Small intestine (tissue), 7 donors: ENCODE measurements around the gene RTCA. TPM values are rescaled to one million over a fixed set of nuclear protein-coding genes. Genes with fewer than 3 reads are reported as not detected.
A peak's percentile ranks its signal among the peaks of the same experiment; 100 is the strongest.
"Not testable (repeated sequence)": the region's sequence is repeated elsewhere in the genome, so short reads cannot be mapped to it uniquely, and the experiment has no call there.

Experiments
- DNase-seq, 2 donors: peaks; one replicate each; pipeline versions ENCODE4 v3.0.0 to v3.0.0-alpha.2; 2013
- FAIRE-seq: peaks from 2 replicates; lab custom pipeline; 2012; peaks lifted over from hg19 to GRCh38; lab: Jason Lieb, UNC
- H3K27ac ChIP-seq, 3 donors: one replicate each; pipeline ENCODE4 v1.5.1; 2013; ENCODE audit warnings: low read length in 2 of 3, mild to moderate bottlenecking in 2 of 3, control low read depth in 1 of 3, inconsistent platforms in 1 of 3, low read depth in 1 of 3, moderate library complexity in 1 of 3
- H3K27me3 ChIP-seq, 3 donors: one replicate each; pipeline ENCODE4 v1.6.1; 2013; ENCODE audit warnings: low read length in 3 of 3, inconsistent platforms in 1 of 3; ENCODE audit not compliant: control insufficient read depth in 3 of 3, insufficient read depth in 3 of 3
- H3K36me3 ChIP-seq, 3 donors: one replicate each; pipeline ENCODE4 v1.6.1; 2013; ENCODE audit warnings: low read length in 3 of 3, inconsistent platforms in 1 of 3, low read depth in 1 of 3, mild to moderate bottlenecking in 1 of 3, moderate library complexity in 1 of 3; ENCODE audit not compliant: control insufficient read depth in 3 of 3, insufficient read depth in 2 of 3
- H3K4me1 ChIP-seq, 3 donors: one replicate each; pipeline ENCODE4 v1.6.1; 2013; ENCODE audit warnings: low read length in 2 of 3, inconsistent platforms in 1 of 3, low read depth in 1 of 3, mild to moderate bottlenecking in 1 of 3, moderate library complexity in 1 of 3; ENCODE audit not compliant: control insufficient read depth in 3 of 3, insufficient read depth in 2 of 3
- H3K4me3 ChIP-seq, 3 donors: one replicate each; pipeline ENCODE4 v1.5.1; 2013; ENCODE audit warnings: low read length in 3 of 3, control low read depth in 1 of 3, inconsistent platforms in 1 of 3, low read depth in 1 of 3, mild to moderate bottlenecking in 1 of 3, moderate library complexity in 1 of 3
- H3K9me3 ChIP-seq, 2 donors: one replicate each; pipeline ENCODE4 v1.6.1; 2013; ENCODE audit warnings: low read depth in 1 of 2, low read length in 1 of 2; ENCODE audit not compliant: control insufficient read depth in 2 of 2, insufficient read depth in 1 of 2
- WGBS, 3 donors: extraction: QIAGEN DNeasy Blood & Tissue Kit; methylation state at CpG; one replicate each; pipeline ENCODE4 v1.1.7; 2013; 5-methylcytosine and 5-hydroxymethylcytosine counted together
- polyA plus RNA-seq, 4 donors: library from polyadenylated mRNA; stranded (reverse) in 3 of 4; unstranded in 1 of 4; fragments of 200-250 nt in 3 of 4; fragments of 120-200 nt in 1 of 4; gene quantifications; one replicate each; pipeline versions ENCODE4 v1.2.1 to v1.2.3, GENCODE V29; 2013
- donor health status: healthy with polysubstance abuse.
- donor health status: control.
- donor health status: control.
- donor health status: Bipolar disorder and iron deficiency.
- donor health status: healthy.

Gene RTCA
- polyA plus RNA-seq, 4 donors, result 31.3 to 70.2 (median 46.6) TPM

DNA sequence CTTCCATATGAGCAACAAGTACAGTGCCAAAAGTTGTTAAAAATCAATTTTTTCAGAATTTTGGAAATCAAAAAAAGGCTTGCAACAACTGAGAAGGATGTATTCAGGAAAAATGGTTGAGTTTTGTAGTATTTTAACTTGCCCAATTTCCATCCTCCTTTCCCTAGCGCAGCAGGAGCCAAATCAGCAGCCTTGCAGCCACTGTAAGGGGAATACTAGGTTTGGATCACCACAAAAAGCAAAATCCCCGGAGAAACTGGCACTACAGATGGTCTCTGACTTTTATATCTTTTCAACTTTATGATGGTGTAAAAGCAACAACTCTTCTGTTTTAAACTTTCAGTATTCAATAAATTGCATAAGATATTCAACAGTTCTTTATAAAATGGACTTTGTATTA, 34.3 kb upstream of the RTCA start:
- Histone ChIP-seq H3K4me1 (no peaks in the 10 kb centered on the region), H3K9me3 (no peaks in the 10 kb centered on the region), H3K4me3 (no peak overlapping the region), H3K27ac (no peak overlapping the region), H3K27me3 (no peaks in the 10 kb centered on the region), H3K36me3 (peaks cover 2 to 16% (median 6%) of the 10 kb centered on the region in 3 donors)
- WGBS, 3 donors, result 95 to 100% (median 97%) methylated on average over 2 of the region's 2 CpGs
- DNase-seq, result no peak
- no peak for FAIRE-seq

DNA sequence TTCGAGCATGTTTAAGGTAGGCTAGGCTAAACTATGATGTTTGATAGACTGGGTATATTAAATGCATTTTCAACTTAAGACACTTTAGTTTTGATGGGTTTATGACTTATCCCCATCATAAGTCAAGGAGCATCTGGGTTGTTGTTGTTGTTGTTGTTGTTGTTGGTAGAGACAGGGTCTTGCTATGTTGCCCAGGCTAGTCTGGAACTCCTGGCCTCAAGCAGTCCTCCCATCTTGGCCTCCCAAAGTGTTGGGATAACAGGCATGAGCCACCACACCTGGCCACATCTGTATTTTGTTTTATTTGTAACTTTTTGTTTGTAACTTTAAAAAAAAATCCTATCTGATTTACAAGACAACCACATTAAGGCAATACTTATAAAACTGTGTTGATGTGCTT, 33.9 kb upstream of the RTCA start:
- no peaks in the 10 kb centered on the region for H3K9me3 ChIP-seq
- peaks cover 2 to 19% (median 7%) of the 10 kb centered on the region in 3 donors for H3K36me3 ChIP-seq
- no peak overlapping the region for H3K4me3 ChIP-seq
- no peak for DNase-seq
- no peak for FAIRE-seq
- H3K4me1 ChIP-seq, result no peaks in the 10 kb centered on the region
- WGBS, 3 donors, result 97 to 100% (median 99%) methylated on average over 1 of the region's 1 CpG
- no peaks in the 10 kb centered on the region for H3K27me3 ChIP-seq
- H3K27ac ChIP-seq, result no peak overlapping the region

DNA sequence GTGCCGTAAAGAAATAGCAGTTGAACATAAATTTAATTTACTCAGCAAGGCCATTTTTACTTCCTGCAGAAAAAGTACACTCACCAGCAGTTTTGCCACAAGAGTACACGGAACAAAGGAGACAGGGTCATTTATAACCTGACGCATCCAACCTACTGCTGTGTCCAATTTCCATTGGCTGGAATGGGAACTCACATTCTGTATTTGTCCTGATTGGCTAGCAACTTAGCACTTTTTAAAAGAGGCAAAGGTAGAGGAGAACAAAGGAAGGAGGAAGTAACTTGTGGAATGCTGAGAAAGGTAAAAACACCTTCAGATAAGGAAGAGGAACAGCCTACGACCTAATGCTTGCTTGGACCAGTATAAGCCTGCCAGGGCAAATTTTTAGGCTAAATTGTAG, 32.5 kb upstream of the RTCA start:
- FAIRE-seq, H3K27ac ChIP-seq: not testable (repeated sequence)
- WGBS, 3 donors, result 80 to 90% (median 85%) methylated on average over 4 of the region's 4 CpGs

DNA sequence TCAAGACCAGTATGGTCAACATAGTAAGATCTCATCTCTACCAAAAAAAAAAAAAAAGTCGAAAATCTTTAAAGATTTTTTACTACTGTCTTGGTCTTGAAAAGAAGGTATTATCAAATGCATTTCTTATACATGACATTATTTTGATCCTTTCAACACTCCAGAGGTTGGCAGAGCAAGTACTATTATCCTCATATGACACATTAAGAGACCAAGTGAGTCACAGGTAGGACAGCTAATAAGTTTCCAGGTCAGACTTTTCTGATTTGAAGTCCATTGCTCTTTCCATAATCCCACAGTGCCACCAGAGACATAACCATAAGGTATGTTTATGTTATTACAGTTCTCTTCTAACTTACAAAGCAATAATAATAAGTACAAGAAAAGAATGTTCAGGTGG, 31.6 kb upstream of the RTCA start:
- Histone ChIP-seq H3K27ac (no peak overlapping the region), H3K9me3 (no peaks in the 10 kb centered on the region), H3K4me3 (no peak overlapping the region), H3K27me3 (no peaks in the 10 kb centered on the region), H3K36me3 (peaks cover 2 to 24% (median 7%) of the 10 kb centered on the region in 3 donors), H3K4me1 (no peaks in the 10 kb centered on the region)
- no peak for DNase-seq
- 89 to 95% (median 90%) methylated on average over 1 of the region's 1 CpG for WGBS, 3 donors
- FAIRE-seq, result no peak

More for the DNA sequence above, 32.5 kb upstream of the RTCA start:
- not testable (repeated sequence) for H3K4me1 ChIP-seq, DNase-seq, H3K9me3 ChIP-seq, H3K27me3 ChIP-seq, H3K4me3 ChIP-seq
- peaks cover 2 to 23% (median 7%) of the 10 kb centered on the region in 3 donors for H3K36me3 ChIP-seq

DNA sequence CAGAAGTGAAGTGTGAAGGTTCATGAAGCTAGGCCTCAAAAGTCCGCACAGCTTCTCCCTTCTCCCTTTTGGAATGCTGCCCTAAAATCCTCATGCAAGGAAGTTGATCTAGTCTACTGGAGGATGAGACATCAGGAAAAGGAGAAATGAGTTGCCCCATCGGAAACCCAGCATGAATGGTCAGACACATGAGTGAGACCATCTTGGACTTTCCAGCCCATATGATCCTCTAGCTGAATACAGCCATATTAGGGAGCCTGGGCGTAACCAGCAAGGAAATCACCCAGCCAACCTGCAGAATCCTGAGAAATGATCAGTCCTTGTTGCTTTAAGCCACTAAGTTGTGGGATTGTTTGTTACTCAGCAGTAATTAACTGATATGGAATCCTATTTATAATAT, 28.9 kb upstream of the RTCA start:
- WGBS, 3 donors, result 94 to 99% (median 98%) methylated on average over 3 of the region's 3 CpGs
- Histone ChIP-seq H3K4me3 (no peak overlapping the region), H3K9me3 (no peaks in the 10 kb centered on the region), H3K27ac (no peak overlapping the region), H3K36me3 (peaks cover 2 to 26% (median 3%) of the 10 kb centered on the region in 3 donors), H3K27me3 (no peaks in the 10 kb centered on the region), H3K4me1 (no peaks in the 10 kb centered on the region)
- FAIRE-seq (no peak), DNase-seq (no peak)

DNA sequence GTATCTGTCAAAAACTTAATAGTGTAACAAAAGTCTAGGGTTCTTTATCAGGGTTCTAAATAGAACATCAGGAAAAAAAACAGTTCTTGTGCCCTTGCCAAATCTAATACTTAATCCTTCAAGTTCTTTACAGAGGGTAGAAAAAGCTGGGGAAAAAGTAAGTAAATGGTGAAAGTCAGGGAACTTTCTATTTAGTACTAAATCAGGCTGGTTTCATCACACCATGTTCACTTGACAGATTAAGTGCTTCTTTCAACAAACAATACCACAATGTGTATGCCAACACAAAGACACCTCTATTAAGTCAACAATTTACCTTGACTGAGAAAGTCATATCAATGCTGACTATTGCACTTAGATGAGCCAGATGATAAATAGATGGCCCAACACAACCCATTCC, 26.1 kb upstream of the RTCA start:
- Histone ChIP-seq H3K9me3 (no peaks in the 10 kb centered on the region), H3K4me1 (no peaks in the 10 kb centered on the region), H3K27me3 (no peaks in the 10 kb centered on the region), H3K36me3 (peaks cover 0 to 20% (median 2%) of the 10 kb centered on the region in 3 donors), H3K27ac (no peak overlapping the region), H3K4me3 (no peak overlapping the region)
- DNase-seq (no peak), FAIRE-seq (no peak)

DNA sequence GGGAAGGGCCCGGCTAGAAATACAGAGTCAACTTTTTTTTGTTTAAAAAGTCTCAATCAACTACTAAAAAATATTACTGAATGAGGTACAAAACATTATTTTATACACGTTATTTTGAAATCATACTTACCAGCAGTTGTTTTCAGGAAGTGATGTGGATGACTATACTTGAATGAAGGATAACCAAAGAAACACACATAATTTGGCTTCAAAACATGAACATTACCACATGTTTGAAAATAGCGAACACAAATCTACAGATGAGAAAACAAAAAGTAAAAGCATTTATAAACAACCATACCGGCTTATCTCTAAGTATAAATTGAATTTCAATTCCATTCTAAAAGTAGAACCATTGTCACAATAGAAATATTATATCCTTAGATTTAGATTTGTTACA, 25.4 kb upstream of the RTCA start:
- no peak overlapping the region for H3K27ac ChIP-seq
- FAIRE-seq, result no peak

DNA sequence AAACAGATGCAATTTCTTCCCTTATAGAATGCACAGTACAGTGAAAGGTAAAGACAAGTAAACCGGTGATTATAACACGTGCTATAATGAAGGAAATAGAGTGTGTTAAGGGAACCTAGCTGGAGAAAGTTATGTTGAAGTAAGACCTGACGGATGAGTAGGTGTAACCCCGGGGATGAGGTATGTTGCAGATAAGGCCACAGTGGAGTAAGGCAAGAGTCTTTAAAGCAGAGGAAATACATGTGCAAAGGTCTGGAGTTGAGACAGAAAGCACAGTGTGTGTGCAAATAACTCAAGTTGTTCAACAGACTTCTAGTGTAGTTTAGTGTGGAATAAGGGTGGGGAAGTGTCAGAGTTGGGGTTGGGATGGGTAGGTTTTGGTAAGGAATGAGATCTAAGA, 19.3 kb upstream of the RTCA start:
- Histone ChIP-seq H3K36me3 (peaks cover 0 to 2% (median 0%) of the 10 kb centered on the region in 3 donors), H3K27ac (no peak overlapping the region), H3K4me1 (peaks cover 0 to 4% (median 0%) of the 10 kb centered on the region in 3 donors), H3K4me3 (no peak overlapping the region), H3K27me3 (no peaks in the 10 kb centered on the region), H3K9me3 (no peaks in the 10 kb centered on the region)
- WGBS, 3 donors, result 58 to 79% (median 69%) methylated on average over 4 of the region's 4 CpGs
- DNase-seq (peak in 1 of 2 donors; percentile 18), FAIRE-seq (no peak)

More for the DNA sequence above, 25.4 kb upstream of the RTCA start:
- WGBS, 3 donors, result 85 to 93% (median 89%) methylated on average over 4 of the region's 4 CpGs
- no peak overlapping the region for H3K4me3 ChIP-seq
- no peaks in the 10 kb centered on the region for H3K4me1 ChIP-seq
- H3K27me3 ChIP-seq, result no peaks in the 10 kb centered on the region
- H3K36me3 ChIP-seq, result peaks cover 0 to 20% (median 2%) of the 10 kb centered on the region in 3 donors
- no peak for DNase-seq
- no peaks in the 10 kb centered on the region for H3K9me3 ChIP-seq

DNA sequence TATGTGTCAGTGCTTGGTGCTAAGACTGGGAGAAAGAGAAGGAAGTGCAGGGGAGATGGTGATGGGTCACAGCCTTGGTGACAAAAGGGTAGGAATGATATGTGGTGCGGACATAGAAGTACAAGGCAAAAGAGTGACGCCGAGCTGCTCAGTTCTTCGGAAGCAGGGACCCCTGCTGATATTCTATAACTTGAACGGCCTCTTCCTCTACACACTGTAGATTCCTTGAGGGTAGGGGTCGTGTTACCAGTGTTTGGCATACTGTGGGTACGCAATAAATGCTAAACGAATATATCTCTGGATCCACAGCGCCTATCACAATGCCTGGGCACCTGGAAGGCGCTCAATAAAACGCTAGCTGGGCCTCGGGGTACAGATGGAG, 16.9 kb upstream of the RTCA start:
- no peak for FAIRE-seq
- WGBS, 3 donors, result 1 to 2% (median 1%) methylated on average over 12 of the region's 12 CpGs

More for the DNA sequence above, 16.9 kb upstream of the RTCA start:
- no peak for DNase-seq
- H3K9me3 ChIP-seq, result no peaks in the 10 kb centered on the region
- H3K27me3 ChIP-seq, result peaks cover 0 to 4% (median 0%) of the 10 kb centered on the region in 3 donors
- peaks cover 0 to 4% (median 0%) of the 10 kb centered on the region in 3 donors for H3K4me1 ChIP-seq
- no peaks in the 10 kb centered on the region for H3K36me3 ChIP-seq
- peak overlapping the region in 2 of 3 donors; percentile 78 to 90 for H3K27ac ChIP-seq
- peak overlapping the region; percentile 59 to 80 (median 61) for H3K4me3 ChIP-seq
